T-helper 2 cell treated with Interferon-gamma antibody and Interleukin-4, amounts not matched to agents 100 ng/mL and 5 ng/mL, for 36 hours (primary cell): ENCODE results near the gene CD8A. TPM values are rescaled to one million over a fixed set of nuclear protein-coding genes. Genes with fewer than 3 reads are reported as not detected.

ENCODE experiments used
- intact Hi-C: fragments of 100-400 bp; cut with micrococcal nuclease; formaldehyde crosslinking; loops from one replicate; pipeline ENCODE4 v1.15.1; 2023
- total RNA-seq: library from RNA; stranded (reverse); gene quantifications from 2 replicates; pipeline ENCODE4 v1.2.3, GENCODE V29; 2022

CD8A gene
- total RNA-seq, 1 donor from 2014 or later: 3.2 TPM

DNA sequence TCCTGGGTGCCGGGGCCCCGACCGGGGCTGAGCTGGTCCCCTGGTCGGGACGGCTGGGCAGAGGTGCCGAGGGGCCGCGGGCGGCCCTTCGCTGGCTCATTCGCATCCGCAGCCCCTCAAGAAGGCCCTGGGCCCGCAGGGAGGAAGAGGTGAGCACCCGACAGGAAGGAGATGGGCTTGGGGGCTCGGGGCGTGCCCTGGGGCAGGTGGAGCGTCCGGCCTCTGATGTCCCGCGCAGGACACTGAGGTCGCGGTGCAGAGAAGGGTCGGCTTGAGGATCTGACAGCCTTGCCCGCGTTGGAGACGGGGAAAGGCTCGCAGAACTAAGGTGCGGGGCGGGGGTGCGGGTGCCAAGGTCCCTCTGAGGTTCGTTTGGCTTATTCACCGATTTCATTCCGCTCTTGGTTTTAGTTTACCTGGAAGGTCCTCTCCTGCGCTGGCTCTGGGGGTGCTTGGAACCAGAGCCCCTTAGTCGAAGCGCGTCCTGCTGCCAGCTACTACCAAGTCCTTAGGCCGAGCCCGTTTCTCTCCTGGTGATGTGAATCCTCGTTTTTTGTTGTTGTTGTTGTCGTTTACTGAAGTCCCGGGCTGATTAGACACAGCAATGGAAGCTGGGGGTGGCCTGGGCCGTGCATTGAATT, 18.9 kb upstream of the CD8A start:
- intact Hi-C loops: no loop called here

DNA sequence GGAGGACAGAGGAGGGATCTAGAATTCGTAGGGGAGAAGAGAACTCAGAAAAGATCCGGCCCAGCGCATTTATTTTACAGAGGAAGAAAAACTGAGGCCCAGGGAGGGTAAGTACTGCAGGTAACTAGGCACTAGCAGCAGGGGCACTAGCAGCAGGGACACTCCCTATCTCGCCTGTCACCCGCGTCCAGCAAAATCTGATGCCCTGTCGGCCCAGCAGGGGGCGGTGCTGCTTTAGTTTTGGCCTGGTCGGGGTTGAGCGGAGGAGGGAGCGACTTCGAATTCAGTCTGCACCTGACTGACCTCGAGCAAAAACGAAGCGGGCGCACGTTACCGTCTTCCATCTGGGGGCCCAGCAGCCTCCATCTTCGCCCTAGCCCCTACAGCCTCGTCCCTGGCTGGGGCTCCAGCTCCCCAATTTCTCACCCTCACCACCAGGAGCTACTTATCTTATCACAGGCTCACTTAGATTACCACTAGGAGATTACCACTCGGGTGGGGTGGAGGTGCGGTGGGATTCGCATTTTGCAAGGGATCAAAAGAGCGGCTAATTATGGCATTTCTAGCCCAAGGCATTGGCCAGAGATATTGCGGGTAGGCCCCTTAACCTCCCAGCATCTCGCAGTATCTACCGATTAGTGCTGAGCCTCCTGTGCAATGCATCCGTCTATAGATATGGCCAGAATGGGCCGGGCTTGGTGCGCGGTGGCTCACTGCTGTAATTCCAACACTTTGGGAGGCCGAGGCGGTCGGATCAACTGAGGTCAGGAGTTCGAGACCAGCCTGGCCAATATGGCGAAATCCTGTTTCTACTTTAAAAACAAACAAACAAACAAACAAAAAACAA, 17.8 kb upstream of the CD8A start:
- intact Hi-C loops: no loop called here

DNA sequence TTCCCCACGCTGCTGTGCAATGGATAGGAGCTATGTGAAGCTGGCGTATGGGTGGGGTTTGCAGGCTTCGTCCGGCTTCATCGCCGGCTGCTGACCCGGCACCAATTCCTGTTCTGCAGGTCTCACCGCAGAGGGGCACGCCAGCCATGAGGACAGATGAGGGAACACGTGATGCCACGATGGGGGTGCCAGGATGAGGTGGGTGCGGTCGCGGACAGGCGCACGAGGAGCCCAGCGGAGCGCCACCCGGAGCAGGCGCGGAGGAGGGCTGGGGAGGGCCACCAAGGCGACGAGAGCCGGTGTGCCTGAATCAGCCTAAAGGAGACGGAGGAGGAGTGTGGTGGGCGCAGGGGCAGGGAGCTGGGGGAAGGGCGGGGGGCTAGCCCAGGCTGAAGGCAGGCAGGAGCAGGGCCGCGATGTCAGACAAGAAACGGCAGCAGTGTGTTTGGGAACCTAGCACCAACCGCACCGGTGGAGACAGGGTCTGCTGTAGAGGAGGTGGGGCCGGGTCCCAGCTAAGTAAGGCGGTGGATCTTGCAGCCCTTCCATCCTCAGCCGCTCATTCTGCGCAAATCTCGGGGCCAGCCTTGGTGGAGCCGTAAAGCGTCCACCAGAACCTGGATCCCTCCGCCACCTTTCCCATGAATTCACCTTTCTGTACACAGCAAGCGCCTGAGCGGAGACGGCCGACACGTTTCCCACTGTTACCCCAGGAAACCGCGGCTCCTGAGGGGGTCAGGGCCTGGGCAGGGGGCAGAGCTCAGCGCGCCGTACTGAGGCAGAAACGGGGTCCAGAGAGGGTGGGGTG, 17.0 kb upstream of the CD8A start:
- intact Hi-C loops: no loop called here

DNA sequence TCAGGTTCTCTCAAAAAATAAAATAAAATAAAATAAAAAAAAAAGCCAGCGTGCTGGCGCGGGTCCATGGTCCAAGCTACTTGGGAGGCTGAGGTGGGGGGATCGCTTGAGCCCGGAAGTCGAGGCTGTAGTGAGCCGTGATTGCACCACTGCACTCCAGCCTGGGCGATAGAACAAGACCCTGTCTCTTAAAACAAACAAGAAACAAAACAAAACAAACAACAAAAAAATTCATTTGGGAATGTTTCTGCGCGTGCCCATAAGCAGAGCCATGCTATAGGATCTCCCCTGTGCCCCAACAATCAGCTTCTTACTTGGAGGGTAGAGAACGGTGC, 16.4 kb upstream of the CD8A start:
- intact Hi-C loops: no loop called here

DNA sequence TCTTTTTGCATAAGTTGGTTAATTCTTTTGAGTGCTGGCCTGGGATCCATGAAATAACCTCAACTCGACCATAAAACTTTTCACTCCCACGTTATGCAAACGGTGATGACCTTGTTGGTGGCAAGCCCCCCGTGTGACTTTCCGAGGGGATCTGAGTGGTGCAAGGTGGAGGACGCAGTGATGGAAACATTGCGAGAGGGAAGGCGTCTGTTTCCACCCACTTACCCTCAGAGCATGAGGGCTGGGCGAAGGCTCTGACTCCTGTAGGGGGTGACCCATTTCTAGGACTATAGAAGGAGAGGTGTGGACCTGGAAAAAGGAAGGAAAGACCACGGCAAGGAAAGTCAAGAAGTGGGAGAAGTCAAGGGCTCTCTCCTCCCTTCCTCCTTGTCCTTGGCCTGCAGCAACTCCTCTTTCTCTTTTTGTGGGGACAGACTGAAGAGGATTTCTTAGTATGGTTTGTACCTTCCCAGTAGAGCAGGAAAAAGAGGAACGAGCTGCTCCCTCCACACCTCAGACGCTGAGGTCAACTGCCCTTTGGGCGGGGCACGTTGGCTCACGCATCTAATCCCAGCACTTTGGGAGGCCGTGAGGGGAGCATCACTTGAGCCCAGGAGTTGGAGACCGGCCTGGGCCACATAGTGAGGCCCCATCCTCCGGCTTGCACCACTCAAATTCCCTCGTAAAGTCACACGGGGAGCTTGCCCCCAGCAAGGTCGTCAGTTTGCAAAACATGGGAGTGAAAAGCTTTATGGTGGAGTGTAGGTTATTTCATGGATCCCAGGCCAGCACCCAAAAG, 15.5 kb upstream of the CD8A start:
- intact Hi-C loops: no loop called here

DNA sequence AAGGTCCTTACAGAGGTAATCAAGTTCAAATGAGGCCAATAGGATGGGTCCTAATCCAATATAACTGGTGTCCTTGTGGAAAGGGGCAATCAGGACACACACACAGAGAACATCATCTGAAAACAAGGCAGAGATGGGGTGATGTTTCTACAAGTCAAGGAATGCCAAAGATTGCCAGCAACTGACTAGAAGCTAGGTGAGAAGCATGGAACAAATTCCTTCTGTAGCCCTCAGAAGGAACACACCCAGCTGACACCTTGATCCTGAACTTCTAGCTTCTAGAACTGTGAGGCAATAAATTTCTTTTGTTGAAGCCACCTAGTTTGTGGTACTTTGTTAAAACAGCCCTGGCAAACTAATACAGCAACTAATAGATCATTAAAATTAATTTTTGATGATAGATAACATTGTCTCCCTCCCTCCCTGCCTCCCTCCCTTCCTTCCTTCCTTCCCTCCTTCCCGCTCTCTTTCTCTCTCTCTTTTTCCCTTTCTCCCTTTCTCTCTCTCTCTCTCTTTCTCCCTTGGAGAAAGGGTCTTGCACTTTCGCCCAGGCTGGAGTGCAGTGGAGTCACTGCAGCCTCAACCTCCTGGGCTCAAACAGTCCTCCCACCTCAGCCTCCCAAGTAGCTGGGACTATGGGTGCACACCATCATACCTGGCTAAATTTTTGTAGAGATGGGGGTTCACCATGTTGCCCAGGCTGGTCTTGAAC, 10.3 kb upstream of the CD8A start:
- intact Hi-C loops: no loop called here

DNA sequence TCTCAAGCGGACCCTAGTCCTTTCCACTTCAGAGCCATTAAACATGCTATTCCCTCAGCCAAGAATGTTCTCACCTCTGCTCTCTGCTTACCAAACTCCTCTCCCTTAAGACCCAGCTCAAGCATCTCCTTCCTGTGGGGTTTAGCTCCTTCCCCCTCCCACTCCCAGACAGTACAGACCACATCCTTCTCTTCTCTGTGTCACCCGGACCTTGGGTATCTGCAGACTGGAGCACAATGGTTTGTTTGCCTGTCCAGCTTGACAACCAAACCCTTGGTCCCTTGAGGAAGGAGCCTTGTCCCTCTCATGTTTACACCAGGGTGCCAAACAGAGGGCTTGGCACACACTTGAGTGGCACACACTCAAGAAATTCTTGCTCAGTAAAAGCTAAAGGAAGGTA, 4.1 kb upstream of the CD8A start:
- intact Hi-C loops: no loop called here

DNA sequence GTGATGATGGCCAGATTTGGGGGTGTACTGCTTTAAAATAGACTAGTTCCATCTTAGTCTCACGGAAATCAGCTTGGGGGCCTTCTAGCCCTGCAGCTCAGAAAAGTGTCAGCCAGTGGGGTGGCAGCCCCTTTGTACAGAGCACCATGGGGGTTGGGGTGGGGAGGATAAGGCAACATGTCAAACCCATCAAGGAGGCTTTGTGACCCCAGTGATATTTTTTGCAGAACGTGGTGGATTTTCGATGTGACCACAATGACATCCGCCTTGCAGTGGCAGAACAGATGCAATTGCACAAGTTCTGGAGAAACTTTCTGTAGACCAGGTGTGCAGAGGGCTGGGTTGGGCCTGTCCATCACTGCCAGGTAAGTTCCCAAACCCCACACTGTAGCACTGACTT, 3.0 kb upstream of the CD8A start:
- intact Hi-C loops: no loop called here

DNA sequence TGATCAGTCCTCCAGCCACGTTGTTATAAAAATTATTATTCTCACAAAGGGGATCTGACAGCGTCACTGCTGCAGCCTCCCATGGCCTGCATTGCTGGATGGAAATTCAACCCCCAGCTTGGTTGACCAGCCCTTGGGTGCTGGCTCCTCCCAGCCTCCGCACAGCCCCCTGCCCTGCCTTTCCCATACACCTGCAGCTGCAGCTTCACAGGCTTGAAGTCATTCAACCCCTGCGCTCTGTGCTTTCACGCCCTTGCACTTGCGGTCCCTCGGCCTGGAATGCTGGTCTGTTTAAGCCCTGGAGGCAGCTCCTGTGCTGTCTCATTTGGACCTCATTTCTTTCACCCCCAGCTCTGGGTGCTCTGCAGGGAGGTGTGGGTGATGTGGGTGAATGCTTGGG, 860 bp upstream of the CD8A start:
- intact Hi-C loops: no loop called here

DNA sequence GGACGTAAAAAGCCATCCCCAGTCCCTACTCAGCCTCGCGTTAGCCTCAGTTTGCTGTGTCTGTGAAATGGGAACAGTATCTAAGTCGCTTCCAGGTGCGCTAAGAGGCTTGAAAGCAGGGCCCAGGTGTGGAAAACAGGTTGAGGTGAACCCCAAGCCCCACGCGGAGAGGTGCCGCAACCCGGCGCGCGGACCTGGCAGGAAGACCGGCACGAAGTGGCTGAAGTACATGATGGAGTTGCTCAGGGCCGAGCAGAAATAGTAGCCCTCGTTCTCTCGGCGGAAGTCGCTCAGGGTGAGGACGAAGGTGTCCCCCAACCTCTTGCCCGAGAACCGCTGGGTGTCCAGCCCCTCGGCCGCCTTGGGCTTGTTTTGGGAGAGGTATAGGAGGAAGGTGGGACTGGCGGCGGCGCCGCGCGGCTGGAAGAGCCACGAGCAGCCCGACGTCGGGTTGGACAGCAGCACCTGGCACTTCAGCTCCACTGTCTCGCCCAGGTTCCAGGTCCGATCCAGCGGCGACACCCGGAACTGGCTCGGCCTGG, 508 bp downstream of the CD8A start:
- intact Hi-C loops: no loop called here

DNA sequence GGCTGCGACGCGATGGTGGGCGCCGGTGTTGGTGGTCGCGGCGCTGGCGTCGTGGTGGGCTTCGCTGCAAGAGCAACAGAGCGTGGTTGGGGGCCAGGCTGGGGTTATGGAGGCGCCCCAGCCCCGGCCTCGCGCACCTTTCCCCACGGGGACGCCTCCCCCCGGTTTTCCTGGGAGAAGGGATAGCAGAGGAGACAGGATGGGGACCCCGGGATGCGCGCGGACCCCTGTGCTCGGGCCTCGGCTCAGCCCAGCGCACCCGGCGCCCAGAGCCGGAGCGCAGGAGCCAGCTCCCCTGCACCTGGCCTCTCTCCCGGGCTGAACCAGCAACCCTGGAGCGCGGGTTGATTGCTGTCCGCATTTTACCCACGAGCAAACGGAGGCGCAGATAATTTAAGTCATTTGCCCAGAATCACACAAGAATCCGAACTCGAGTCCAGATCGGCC, 1.0 kb downstream of the CD8A start:
- intact Hi-C loops: no loop called here

DNA sequence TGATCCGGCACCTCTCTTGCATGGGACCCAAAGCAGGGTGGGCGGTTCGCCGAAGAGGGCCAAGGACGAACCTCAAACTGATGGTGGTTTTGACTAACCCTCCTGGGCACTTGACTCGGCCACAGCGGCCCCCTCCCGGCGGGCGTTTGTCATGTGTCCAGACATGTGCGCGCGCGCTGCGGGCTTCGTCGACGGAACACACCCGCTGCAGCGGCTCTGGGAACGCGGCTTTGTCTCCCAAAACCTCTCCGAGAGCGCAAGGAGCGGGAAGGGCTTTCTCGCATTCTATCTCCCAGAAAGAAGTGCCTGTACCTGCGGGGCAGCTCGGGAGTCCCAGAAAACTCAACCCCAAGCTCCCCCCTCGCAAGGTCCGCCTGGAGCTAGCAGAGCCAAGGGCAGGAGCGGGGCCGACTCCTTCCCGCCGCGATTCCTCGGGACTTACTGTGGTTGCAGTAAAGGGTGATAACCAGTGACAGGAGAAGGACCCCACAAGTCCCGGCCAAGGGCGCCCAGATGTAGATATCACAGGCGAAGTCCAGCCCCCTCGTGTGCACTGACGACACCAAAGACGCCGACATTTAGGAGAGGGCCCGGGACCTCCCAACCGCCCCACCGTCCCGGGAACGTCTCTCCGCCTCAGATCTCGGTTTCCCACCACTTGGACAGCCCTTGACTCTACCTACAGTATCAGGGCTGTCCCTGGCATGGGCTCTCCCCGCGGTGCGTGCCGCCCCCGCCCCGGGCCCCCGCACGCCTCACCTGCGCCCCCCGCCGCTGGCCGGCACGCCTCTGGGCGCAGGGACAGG, 1.6 kb downstream of the CD8A start:
- intact Hi-C loops: no loop called here

DNA sequence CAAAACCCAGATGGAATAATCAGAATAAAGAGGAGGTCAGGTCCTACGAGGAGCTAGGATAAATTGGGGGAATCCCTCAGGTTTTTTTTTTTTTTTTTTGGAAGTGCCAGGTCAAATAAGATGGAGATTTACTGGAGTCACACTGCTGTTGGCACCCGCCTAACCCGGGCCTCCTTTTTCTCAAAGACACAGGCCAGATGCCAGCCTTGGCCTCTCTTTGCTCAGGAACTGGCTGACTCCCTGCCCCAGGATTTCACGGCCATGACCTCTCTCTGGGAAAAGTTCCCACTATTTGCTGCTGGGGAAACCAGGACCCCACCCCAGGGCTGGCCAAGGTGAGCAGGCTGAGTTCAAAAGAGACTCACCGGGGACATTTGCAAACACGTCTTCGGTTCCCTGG, 2.5 kb downstream of the CD8A start:
- intact Hi-C loops: no loop called here

DNA sequence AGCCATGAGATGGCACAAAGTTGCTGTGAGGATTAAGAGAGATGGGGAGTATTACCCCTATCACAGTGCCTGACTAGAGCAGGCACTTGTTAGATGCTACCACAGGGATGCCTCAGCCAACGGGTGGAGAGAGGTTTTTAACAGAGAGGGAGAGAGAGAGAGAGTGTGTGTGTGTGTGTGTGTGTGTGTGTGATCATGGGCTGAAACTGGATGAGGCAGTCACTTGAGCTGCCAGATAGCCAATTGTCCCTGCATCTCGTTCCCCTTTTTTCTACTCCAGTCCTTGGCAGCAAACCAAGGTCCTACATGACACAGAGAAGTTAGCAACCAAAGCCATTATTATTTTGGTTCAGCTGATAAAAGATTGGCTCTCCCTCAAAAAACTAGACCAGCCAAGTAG, 3.0 kb downstream of the CD8A start:
- intact Hi-C loops: no loop called here

DNA sequence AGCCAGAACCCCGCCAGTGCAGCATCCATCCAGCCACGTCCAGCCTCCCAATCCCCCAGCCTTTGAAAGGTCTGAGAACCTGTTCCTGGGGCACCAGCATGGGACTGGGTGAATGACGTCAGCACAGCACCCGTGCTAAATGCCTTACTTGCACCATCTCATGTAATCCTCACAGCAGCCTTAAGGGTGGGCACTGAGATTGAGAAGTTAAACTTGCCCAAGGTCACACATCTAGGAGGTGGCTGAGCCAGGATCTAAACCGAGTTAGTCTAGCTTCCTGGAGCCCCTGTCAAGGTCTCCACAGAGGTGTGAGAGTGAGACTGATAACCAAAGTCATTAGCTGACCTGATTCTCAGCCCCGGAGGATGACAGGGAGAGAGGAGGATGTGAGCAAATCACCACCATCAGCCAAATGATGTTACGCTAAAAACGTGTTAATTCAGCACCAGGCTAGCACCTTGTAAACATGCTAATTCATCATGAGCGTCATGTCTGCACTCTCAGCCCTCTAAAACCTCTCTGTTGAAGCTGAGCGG, 4.6 kb downstream of the CD8A start:
- intact Hi-C loops: no loop called here

DNA sequence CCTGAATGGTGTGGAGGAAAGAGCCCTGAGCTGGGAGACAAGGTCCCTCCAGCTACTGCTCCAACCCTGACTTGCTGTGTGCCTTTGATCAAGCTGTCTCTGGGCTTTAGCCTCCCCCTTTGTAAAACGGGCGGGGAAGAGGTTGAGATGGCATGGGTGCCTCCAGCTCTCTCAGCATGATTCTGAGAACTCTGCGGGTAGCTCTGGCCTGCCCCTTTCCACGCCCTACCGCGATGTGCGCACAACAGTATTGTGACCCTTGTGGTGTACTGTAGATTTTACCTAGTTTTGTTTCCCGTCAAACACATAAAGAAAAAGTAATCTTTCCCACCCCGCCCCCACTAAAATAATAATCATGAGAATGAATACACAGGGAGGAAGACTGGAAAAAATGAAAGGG, 5.3 kb downstream of the CD8A start:
- intact Hi-C loops: no loop called here

DNA sequence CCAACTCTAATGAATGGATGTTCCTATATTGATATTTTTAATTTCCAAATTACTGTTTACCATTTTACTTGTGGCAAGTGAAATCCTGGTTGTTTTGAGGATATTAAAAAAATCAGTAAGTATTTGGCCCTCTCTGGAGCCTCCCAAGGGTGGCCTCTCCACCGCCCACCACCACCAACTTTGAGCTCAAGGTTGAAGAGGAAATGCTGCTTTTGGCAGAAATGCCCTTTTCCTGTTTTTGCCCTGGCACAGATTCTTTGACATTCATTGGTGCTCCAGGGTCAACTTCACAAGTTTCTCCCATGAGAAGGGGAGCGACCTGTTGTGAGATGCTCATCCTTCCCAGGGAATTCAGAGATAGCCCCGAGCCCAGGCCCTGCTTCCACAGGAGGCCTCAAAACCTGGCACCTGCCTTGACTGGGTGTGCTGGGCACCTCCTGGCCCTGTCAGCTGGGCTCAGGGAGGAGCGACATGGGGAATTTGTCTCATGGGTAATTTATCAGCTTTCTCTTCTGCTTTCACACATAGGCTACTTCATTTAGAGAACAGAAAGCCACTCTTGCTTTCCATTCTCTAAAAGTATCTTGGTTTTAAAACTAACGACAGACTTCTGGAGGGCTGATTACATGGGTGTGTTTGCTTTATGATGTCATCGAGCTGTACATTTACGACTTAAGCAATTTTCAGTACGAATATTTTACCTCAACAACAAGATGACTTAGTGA, 6.9 kb downstream of the CD8A start:
- intact Hi-C loops: no loop called here

DNA sequence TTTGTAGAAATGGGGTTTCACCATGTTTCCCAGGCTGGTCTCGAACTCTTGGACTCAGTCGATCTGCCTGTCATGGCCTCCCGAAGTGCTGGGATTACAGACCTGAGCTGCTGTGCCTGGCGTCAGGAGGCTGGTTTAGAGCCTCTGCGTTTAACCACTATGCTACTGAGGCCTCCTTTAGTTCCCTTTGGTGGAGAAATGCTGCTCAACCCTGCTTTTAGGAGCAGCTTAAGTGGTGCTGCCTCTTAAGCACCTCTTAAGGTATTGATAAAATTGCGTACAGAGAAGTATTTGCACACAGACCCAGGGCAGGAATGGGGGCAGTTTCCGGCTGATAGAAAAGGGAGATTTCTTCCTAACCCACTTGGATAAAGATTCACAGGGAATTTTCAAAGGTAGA, 8.0 kb downstream of the CD8A start:
- intact Hi-C loops: no loop called here

DNA sequence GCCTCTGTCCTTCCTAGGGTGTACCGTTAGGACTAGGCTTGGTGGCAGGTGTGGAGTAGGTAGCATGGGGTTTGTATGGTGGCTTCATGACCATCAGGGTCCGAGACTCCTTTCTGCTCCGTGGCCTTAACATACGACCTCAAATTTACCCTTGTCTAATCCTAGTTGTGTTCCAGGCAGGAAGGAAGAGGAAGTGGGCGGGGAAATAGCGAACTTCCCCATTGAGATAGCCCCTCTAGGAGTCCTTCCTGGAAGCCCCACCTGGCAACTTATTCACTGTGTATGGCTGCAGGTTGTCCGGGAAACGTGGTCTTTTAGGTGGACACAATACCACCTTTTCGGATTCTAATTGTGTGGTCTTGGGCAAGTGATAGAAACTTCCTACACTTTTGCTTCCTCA, 9.3 kb downstream of the CD8A start:
- intact Hi-C loops: no loop called here
